NCI-H1092 (cell line): ENCODE measurements around the gene DDR2.
"Not testable (repeated sequence)": the region's sequence is repeated elsewhere in the genome, so short reads cannot be mapped to it uniquely, and the experiment has no call there.

Experiments used
- DNase-seq: peaks from one replicate; lab custom pipeline; 2025; lab: John Stamatoyannopoulos, UW

The DDR2 gene

DNA sequence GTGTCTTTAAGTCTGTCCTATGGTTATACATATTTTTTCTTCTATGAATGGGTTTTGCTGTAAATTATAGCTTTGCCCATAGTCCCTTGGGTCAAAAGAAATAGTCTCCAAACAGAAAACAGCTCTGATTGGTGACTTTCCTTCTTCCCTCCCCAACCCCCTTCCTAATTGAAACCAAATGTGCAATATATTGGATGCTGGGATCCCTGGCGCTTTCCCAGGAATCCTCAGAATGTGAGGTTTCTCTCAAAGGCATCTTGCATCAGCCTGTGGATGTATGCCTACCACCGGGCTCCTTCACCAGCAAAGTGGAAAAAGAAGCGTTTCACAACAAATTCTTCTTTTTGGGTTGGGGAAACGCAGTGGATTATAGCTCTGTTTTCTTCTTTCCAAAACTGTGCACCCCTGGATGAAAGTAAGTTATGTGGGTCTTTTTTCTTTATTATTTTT lies at the start of gene DDR2:
Gene DDR2, plus strand, starts transcription at position 248 of the 450 bp plus-strand sequence. CDS start 86,600 bp downstream, outside the sequence.
- no peak for DNase-seq

DNA sequence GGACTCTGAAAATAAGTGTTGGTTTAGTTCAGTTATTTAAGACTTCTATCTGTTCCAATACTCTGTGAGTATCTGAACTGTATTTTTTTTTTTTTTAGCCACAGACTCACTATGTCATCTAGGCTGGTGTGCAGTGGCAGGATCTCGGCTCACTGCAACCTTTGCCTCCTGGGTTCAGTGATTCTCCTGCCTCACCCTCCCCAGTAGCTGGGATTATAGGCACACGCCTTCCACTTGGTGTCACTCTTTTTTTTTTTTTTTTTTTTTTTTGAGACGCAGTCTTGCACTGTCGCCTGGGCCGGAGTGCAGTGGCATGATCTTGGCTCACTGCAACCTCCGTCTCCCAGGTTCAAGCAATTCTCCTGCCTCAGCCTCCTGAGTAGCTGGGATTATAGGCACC lies 49.4 kb upstream of the DDR2 start:
- DNase-seq, result not testable (repeated sequence)

DNA sequence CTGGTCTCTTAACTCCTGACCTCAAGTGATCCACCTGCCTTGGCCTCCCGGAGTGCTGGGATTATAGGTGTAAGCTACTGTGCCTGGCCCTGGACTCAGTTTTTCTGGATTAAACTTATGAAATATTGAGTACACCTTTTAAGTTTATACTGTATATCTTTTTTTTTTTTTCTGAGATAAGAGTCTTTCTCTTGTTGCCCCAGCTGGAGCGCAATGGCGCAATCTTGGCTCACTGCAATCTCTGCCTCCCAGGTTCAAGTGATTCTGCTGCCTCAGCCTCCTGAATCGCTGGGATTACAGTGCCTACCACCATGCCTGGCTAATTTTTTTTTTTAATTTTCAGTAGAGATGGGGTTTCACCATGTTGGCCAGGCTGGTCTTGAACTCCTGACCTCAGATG lies 47.2 kb upstream of the DDR2 start:
- DNase-seq, result not testable (repeated sequence)

DNA sequence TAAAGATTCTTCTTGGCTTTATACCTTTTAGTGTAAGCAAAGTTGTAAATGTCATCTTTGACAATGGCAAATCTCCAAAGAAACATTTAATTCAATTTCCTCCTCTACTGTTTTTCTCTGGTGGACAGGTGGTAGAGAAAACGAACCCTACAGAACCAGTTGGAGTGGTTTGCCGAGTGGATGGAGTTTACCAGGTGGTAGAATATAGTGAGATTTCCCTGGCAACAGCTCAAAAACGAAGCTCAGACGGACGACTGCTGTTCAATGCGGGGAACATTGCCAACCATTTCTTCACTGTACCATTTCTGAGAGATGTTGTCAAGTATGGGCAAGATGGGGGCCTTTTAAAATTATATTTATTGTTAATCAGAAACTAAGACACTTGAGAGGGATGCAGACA lies 44.9 kb upstream of the DDR2 start:
- DNase-seq, result peak; percentile 37

DNA sequence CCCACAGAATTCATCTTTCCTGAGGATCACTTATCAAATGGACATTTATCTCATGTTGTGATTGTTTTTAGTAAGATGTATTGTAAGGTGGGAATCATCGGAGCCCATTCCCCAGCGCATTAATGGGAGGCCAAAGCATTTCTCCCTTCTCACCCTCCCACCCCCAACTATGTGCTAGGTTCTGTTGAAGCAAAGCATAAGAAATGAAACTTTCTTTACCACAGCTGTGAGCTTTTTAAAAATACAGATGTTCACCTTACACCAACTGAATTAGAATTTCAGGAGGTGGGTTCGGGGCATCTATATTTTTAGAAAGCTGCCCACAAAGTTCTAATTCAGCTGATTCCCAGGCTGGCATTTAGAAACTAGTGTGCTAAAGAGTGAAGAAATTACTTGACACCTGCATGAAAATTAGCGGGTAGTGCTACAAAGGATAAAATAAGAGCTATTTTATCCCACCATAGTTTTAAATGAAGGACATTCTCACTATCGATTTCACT lies 44.5 kb upstream of the DDR2 start:
- no peak for DNase-seq

DNA sequence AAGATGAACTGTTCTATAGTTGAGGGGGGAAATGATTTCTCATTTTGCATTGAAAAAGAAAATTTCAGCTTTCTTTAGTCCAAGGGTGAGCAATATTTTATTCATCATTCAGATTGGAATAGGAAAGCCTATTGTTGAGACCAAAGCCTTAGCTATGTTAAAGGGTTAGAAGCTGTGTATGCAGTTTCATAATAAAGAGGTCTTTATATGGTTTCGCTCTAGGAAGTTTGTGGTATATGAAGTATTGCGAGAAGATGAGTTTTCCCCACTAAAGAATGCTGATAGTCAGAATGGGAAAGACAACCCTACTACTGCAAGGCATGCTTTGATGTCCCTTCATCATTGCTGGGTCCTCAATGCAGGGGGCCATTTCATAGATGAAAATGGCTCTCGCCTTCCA lies 42.2 kb upstream of the DDR2 start:
- no peak for DNase-seq

DNA sequence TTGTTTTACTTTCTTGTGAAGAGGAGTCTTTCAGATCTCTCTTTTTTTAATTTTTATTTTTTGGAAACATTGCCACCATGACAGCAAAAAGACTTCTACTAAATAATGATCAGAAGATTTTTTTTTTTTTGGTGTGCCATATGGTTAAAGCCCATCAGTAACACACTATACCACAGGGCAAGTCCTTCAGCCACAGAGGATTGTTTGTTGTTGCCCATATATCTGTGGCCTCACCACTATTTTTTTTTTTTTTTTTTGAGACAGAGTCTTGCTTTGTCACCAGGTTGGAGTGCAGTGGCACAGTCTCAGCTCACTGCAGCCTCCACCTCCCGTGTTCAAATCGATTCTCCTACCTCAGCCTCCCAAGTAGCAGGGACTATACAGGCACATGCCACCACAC lies 41.6 kb upstream of the DDR2 start:
- DNase-seq, result no peak

DNA sequence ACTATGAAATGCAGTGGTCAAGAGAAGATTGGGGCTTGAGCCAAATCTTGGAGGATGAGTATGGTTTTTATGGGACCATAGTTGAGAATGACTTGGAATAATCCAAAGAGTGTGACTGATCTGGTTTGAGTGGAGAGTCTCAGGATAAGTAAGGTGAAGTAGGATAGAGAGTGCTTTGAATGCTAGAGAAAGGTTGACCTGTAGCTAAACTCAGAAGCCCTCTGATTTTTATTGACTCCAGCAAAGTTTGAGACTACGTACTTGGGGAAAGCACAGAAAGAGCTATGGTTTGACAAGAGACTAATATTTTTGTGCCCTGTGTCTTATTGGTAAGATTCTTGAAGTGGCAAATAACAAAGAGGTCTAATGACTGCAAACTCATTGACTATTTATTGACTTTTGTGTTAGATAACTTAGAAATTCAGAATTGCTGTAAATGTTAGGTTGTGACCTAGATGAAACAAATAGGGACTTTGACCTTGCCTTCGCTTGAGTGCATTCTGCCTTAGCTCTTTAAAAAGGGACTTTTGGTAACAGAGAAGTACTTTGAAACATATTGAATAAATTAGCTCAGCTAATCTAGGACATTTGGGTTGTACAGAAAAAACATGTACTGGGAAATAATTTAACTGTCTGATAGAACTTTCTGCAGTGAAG lies 35.6 kb upstream of the DDR2 start:
- DNase-seq, result no peak

DNA sequence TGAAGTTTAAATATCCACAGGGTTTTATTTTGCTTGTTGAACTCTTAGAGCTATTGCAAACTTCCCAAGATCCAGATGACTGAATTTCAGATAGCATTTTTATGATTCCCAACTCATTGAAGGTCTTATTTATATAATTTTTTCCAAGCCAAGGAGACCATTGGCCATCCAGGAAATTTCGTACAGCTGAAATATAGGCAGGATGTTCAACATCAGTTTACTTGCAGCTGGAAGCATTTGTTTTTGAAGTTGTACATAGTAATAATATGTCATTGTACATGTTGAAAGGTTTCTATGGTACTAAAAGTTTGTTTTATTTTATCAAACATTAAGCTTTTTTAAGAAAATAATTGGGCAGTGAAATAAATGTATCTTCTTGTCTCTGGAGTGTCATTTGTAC lies 32.8 kb upstream of the DDR2 start:
- no peak for DNase-seq

DNA sequence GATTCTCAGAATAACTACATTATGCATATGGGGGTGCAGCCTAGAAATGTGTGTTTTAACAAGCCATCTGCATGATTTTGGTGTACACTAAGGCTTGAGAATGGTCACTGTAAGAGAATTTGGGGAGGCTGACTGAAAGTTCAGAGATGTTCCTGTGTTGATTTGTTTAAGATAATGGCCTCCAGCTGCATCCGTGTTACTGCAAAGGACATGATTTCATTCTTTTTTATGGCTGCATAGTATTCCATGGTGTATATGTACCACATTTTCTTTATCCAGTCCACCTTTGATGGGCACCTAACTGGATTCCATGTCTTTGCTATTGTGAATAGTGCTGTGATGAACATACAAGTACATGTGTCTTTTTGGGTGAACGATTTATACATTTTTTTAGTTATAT lies 29.1 kb upstream of the DDR2 start:
- DNase-seq, result not testable (repeated sequence)

DNA sequence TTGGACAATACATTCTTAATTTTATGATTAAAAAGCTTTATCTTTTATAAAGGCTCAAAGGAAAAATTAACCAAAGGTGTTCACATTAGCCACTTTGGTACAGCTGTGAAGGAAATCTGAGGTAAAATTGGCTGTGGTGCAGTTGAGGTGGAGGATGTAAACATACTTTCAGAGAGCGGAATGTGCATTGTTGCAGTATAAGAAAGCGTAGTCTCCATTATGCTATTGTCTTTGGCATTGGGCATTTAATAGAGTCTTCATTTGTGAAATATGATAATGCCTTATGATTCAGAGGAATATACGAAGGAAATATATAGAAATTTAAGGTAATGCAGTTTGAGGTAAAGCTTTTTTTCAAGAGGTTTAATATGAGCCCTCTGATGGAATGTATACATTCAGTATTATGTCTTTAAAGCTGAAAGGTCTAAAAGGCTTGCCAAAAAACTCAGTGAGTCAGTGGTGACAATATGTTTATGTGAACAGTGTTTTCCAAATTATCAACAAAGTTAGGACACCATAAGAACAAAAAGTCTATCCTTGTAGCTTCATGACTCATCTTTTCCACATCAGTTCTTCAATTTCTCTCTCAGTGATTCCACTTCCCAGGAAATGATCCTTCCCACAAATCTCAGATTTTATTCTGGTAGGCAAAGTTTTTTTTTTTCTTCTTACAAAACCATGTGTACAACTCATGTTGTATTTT lies 26.9 kb upstream of the DDR2 start:
- no peak for DNase-seq

DNA sequence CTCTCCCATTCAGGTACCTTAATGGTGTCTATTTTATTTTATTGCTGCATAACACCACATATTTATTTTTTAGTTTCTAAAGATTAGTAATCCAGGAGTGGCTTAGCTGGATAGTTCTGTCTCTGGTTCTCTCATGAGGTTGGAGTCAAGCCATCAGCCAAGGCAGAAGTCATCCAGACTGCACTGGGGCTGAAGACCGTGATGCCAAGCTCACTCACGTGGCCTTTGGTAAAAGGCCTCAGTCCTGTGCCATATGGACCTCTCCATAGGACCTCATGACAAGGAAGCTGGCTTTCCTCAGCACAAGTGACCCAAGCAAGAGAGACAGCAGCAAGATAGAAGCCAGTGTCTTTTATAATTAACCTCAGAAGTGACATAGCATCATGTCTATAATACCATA lies 23.0 kb upstream of the DDR2 start:
- DNase-seq, result no peak

DNA sequence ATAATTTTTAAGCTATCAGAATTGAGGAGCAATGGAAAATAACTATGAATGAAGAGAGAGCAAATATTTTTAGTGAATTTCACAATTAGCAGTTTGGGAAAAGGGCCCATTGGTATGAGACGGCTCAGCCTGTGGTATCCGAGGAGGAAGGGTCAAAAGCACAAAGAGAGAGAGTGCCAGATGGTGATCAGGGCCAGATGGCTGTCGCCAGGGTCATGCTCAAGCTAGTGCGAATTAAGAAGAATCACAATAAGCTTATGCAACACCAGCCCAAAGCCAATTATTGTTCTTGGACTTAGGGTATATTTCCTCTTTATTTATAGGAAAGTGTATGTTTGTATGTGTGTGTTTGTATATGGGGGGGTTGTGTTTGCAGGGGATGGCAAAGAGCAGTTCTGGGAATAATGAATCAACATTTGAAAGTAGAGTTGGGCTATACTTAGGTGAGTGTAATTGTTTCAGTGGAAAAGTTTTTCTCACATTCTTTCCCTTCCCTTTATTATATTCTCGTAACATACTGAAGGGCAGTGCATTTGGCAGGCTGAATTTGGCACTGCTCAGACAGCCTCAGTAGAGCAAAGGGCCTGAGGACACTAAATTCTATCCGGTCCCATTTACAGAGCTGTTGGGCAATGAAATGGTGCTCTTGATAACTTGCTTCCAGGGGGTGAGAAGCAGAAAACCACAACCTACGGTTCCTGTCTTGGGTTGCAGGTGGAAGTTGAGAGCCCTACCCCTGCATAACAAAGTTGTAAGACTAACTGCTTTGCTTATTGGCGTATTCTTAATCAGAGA lies 19.5 kb upstream of the DDR2 start:
- no peak for DNase-seq

DNA sequence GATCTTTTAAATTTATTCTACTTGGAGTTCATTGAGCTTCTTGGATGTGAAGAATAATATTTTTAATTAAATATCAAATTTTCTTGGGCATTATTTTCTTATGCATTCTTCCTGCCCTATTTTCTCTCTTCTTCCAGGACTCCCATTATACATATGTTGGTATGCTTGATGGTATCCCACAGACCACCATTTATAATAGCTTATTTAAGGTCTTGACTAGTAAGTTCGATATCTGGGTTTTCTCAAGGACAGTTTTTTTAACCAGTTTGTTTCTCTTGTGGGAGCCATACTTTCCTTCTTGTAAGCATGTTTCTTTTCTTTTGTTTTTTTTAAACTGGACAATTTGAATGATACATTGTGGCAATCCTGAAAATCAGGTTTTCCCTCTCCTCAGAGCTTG lies 15.4 kb upstream of the DDR2 start:
- DNase-seq, result no peak

DNA sequence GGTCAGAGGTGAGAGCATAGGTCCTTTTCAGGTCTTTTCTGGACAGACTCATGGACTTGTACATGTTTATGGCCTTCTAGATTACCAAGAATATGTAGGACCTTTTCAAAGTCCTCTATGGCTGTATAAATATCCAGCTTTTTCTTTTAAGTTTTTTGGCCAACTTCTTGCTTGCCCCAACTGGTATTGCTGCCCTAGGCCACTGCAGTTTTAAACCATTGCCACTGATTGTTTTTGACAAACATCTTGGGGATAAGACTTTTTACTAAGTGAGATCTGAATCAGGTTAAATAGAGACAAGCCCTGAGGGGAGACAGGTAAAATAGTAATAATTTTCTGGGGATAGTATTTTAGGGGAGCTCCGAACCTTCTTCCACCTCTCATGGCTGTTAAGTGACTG lies 14.8 kb upstream of the DDR2 start:
- no peak for DNase-seq

DNA sequence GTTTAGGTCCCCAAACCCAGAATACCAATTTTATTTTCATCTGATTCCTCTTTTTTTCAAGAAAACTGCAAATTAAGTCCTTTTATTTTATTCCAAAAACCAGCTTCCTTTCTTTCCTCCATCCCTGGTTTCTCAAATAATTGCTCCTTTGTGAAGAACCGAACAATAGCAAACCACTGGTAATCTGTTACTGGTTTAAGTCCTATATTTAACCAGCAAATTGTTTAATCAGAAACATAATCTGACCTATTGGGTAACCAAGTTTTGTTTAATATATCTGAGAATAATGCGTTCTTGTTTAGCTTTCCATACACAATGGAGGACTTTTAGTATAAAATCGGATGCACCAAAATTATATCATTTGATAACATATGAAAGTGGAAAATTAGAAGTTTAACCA lies 13.2 kb upstream of the DDR2 start:
- no peak for DNase-seq

DNA sequence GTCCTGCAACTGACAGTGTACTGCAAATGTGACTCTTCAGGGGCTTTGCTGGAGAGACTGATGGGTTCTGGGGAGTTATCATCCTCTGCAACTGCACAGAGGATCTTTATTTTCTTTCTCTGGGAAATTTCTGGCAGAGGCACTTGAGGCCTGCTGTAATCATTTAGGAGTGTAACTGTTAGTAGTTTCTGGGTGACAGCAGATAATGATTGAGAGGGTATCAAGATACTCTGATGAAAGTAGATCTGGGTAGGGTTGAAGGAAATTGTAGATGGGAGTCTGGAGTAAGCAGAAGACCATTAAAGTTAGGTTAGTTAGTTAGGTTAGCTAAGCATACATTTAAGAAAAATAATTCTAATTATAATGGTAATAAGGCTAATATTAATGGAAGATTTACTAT lies 11.0 kb upstream of the DDR2 start:
- DNase-seq, result no peak

DNA sequence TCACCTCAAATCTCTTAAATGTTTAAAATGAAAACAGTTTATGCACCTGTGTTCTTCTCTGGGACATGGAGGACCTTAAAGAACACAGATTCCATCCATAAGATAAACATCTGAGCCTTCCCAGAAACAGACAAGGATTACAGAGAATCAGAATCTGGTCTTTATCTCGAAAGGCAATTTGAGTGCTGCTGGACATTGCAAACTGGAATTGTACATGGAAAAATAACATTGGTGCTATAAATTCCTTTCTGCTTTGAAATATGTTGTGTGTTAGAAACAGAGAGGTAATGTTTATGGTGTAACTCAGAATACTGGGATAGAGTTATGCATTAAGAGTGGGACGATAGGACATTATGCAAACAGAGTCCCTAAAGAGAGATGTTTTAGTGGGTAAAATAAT lies 6.6 kb upstream of the DDR2 start:
- DNase-seq, result no peak

DNA sequence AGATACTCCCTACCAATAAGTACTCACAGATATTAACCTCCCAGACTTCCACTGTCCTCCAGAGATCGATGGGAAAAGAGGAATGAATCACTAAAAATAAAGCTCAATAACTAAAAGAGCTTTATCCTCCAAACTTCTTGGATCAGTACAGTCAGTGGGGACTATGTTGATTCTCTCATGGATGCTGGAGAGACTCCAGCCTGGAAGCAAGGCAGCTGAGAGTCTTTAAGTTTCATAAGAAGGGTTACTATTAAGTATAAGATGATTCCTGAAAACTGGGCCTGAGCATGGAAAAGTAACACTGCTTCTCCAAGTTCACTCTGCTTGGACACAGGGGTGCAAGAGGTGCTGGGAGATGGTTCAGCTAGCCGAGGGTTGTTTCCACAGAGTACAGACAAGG lies 6.2 kb upstream of the DDR2 start:
- DNase-seq, result no peak

DNA sequence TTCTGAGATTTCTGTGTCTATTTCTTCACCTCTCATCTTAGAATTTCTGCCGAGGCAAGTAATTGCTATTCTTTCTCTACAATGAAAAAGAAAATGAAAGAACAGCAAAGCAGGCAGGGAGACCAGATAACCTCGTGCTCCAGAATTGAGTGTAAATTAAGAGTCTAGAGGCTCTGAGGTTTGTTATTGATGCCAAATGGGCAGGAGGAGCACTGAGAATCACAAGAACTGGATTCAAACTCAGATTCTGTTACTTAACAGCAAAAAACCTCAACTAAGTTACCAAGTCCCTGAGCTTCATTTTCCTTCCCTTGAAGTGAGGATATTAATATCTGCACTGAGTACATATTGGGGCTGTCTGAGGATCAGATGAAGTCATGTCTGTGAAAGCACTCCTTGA lies 5.5 kb upstream of the DDR2 start:
- DNase-seq, result no peak

DNA sequence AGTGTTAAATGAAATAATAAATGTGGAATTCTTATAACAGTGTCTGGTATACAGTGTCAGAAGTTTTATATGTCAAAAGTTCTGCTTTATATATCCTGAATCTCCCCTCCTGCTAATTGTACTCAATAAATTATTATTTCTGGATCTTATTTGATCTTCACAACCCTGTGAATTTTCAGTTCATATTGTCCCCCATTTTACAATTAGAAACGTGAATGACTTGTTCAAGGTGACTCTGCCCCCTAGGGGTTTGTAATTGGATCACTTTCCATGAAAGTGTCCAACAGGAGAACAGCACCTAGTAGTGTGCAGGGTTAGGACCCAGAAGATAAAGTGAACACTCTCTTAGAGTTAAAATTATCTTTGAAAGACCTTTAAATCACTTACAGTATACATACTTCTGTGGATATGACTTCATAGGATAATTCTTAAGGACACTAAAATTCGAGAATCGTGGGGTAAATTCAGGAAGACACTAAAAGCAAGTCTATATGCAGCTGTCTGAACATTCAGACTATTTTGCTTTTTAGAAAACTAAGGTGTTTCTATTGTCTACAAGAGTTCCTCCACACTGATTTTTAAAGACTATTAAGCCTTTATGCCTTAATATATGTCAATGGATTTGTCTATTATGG lies 4.5 kb upstream of the DDR2 start:
- no peak for DNase-seq

DNA sequence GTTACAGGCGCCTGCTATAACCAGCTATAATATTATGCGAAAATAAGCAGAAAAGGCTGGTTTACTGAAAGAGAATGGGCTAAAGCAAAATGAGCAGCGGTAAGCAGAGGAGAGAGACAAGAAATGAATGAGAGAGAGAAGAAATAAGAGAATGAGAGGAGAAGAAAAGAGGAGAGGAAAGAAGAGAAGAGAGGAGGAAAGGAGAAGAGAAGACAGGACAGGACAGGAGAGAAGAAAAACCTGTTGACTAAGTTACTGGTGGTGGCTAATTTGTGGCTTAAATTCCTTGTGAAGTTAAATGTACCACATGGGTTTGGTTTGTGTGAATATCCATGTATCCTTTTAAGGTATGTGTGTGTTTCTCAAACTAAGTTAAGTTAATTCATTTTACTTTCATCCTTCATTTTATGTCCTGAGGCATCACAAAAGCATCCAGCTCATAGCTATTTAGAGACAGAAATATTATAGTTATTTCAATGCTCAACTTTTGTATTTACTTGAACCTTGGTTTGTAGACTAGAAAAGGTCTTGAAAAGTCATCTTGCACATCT lies 3.1 kb upstream of the DDR2 start:
- DNase-seq, result no peak
